ENCODE measurements around the gene PANX1. TPM values are rescaled to one million over a fixed set of nuclear protein-coding genes. Genes with fewer than 3 reads are reported as not detected.

Gene PANX1, protein sequence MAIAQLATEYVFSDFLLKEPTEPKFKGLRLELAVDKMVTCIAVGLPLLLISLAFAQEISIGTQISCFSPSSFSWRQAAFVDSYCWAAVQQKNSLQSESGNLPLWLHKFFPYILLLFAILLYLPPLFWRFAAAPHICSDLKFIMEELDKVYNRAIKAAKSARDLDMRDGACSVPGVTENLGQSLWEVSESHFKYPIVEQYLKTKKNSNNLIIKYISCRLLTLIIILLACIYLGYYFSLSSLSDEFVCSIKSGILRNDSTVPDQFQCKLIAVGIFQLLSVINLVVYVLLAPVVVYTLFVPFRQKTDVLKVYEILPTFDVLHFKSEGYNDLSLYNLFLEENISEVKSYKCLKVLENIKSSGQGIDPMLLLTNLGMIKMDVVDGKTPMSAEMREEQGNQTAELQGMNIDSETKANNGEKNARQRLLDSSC
- 41.3 and 48.1 TPM in 2 replicates for total RNA-seq

DNA sequence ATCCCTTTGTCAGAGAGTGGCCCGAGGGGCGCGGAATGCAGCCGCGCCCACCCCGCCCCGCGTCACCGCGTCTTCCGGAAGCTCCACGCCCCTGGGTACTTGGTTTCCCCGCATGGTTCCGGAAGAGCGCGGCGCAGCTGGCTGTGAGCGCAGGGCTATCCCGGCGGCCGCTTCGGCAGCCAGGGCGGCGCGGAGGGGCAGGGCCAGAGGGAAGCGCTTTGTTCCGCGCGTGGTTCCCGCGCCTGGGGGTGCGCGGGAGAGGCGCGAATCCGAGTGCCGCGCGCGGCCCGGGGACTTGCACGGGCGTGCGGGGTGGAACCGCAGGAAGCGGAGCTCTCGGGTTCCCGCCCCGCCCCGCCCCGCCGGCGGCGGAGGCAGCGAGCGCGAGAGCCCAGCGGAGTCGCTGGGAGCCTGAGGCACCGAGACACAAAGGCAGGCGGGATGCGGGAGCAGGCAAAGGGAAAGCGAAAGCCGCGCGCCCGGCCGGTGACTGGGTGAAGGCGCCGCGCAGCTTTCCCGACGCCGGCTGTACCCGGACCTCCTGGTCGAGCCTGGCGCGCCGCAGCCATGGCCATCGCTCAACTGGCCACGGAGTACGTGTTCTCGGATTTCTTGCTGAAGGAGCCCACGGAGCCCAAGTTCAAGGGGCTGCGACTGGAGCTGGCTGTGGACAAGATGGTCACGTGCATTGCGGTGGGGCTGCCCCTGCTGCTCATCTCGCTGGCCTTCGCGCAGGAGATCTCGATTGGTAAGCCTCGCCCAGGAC lies at the start of gene PANX1:
TSS of gene PANX1 (plus strand) at position 96 of the 766 bp plus-strand sequence. CDS start at position 568, 472 bp downstream.
- TF ChIP-seq CTCF (IDR thresholded peaks at IDR 0.05; ENCODE audit: extremely low read depth, low read depth, low read length): no peak
- peaks cover 42% of the 10 kb centered on the region for H3K79me2 ChIP-seq (ENCODE audit: insufficient read depth, low read length)
- H3K9me3 ChIP-seq (ENCODE audit: low read depth, low read length): no peaks in the 10 kb centered on the region
- peaks cover 42% of the 10 kb centered on the region for H3K4me1 ChIP-seq (ENCODE audit: insufficient read depth, low read length)
- H3K4me3 ChIP-seq (ENCODE audit: insufficient read depth, low read length): peak within 1 kb of the TSS; percentile 88
- peak within 1 kb of the TSS; percentile 98 for H3K4me2 ChIP-seq (ENCODE audit: insufficient read depth, low read length)
- peak within 1 kb of the TSS; percentile 92 for H2AFZ ChIP-seq (ENCODE audit: low read length)
- H3K36me3 ChIP-seq (ENCODE audit: insufficient read depth, low read length): no peaks in the 10 kb centered on the region
- peak within 1 kb of the TSS; percentile 89 for H3K27ac ChIP-seq (ENCODE audit: low read depth, low read length)
- no peaks in the 10 kb centered on the region for H3K27me3 ChIP-seq (ENCODE audit: insufficient read depth, low read length)
- H4K20me1 ChIP-seq (ENCODE audit: insufficient read depth, low read length): peaks cover 9% of the 10 kb centered on the region
- DNase-seq (ENCODE audit: insufficient read length, low spot score, missing footprints): peak; percentile 95

DNA sequence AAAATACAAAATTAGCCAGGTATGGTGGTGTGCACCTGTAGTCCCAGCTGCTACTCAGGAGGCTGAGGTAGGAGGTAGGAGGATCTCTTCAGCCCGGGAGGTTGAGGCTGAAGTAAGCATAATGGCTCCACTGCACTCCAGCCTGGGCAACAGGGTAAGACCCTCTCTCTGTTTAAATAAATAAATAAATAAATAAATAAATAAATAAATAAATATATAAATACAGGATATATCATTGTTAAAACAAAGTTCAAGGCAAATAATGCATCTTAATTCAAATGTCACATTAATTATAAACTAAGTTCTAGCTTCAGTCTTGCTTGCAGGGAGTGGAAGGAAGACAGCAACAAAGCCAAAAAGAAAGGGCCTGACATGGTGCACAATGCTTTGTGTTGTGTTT lies 44.5 kb upstream of the PANX1 start:
- Histone ChIP-seq H3K36me3 (ENCODE audit: insufficient read depth, low read length) (no peaks in the 10 kb centered on the region), H3K4me1 (ENCODE audit: insufficient read depth, low read length) (no peaks in the 10 kb centered on the region), H3K27ac (ENCODE audit: low read depth, low read length) (no peak overlapping the region), H3K79me2 (ENCODE audit: insufficient read depth, low read length) (no peaks in the 10 kb centered on the region), H3K27me3 (ENCODE audit: insufficient read depth, low read length) (no peaks in the 10 kb centered on the region), H3K4me3 (ENCODE audit: insufficient read depth, low read length) (no peak overlapping the region), H4K20me1 (ENCODE audit: insufficient read depth, low read length) (no peaks in the 10 kb centered on the region), H3K4me2 (ENCODE audit: insufficient read depth, low read length) (no peak overlapping the region), H2AFZ (ENCODE audit: low read length) (no peak overlapping the region), H3K9me3 (ENCODE audit: low read depth, low read length) (peaks cover 3% of the 10 kb centered on the region)
- TF ChIP-seq CTCF (IDR thresholded peaks at IDR 0.05; ENCODE audit: extremely low read depth, low read depth, low read length): no peak
- DNase-seq (ENCODE audit: insufficient read length, low spot score, missing footprints): no peak

DNA sequence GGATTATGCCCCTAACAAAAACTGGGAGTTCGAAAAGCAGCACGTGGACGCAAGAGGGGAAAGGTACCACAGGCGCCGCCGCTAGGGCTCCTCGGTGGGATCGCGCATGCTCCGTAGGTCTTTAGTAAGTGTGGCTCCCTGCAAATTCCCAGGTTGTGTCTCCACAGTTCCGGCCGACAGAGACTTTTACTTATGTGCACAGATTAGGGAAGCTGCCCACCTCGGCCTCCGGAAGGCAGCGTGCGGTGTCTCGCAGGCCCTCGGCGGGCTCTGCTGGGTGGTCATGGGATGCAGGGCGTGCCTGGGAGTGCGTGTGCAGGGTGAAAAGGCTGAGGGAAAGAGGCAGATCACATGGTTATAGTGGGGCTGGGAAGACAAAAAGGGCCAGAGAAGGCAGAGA lies 39.7 kb upstream of the PANX1 start:
- no peak overlapping the region for H3K4me2 ChIP-seq (ENCODE audit: insufficient read depth, low read length)
- H3K4me1 ChIP-seq (ENCODE audit: insufficient read depth, low read length): no peaks in the 10 kb centered on the region
- no peaks in the 10 kb centered on the region for H4K20me1 ChIP-seq (ENCODE audit: insufficient read depth, low read length)
- H3K27me3 ChIP-seq (ENCODE audit: insufficient read depth, low read length): peaks cover 5% of the 10 kb centered on the region
- no peak for TF ChIP-seq CTCF (IDR thresholded peaks at IDR 0.05; ENCODE audit: extremely low read depth, low read depth, low read length)
- no peak overlapping the region for H3K27ac ChIP-seq (ENCODE audit: low read depth, low read length)
- H3K4me3 ChIP-seq (ENCODE audit: insufficient read depth, low read length): no peak overlapping the region
- no peaks in the 10 kb centered on the region for H3K36me3 ChIP-seq (ENCODE audit: insufficient read depth, low read length)
- H2AFZ ChIP-seq (ENCODE audit: low read length): no peak overlapping the region
- no peaks in the 10 kb centered on the region for H3K9me3 ChIP-seq (ENCODE audit: low read depth, low read length)
- DNase-seq (ENCODE audit: insufficient read length, low spot score, missing footprints): no peak
- no peaks in the 10 kb centered on the region for H3K79me2 ChIP-seq (ENCODE audit: insufficient read depth, low read length)

- no peaks in the 10 kb centered on the region for H3K36me3 ChIP-seq (ENCODE audit: insufficient read depth, low read length)
- no peak overlapping the region for H3K27ac ChIP-seq (ENCODE audit: low read depth, low read length)
- H3K4me1 ChIP-seq (ENCODE audit: insufficient read depth, low read length): no peaks in the 10 kb centered on the region
- no peak for TF ChIP-seq CTCF (IDR thresholded peaks at IDR 0.05; ENCODE audit: extremely low read depth, low read depth, low read length)
- H3K27me3 ChIP-seq (ENCODE audit: insufficient read depth, low read length): peaks cover 5% of the 10 kb centered on the region
- no peak overlapping the region for H2AFZ ChIP-seq (ENCODE audit: low read length)
- no peak for DNase-seq (ENCODE audit: insufficient read length, low spot score, missing footprints)
- no peak overlapping the region for H3K4me3 ChIP-seq (ENCODE audit: insufficient read depth, low read length)
- no peak overlapping the region for H3K4me2 ChIP-seq (ENCODE audit: insufficient read depth, low read length)
- no peaks in the 10 kb centered on the region for H3K79me2 ChIP-seq (ENCODE audit: insufficient read depth, low read length)
- no peaks in the 10 kb centered on the region for H4K20me1 ChIP-seq (ENCODE audit: insufficient read depth, low read length)
- no peaks in the 10 kb centered on the region for H3K9me3 ChIP-seq (ENCODE audit: low read depth, low read length)
Observed at GRCh38 chr11:94089341-94089740, 39.3 kb upstream of the PANX1 start.

Measured in osteoblast (primary cell).